Ovary (tissue), 9 donors: ENCODE measurements around the gene MMP3. TPM values are rescaled to one million over a fixed set of nuclear protein-coding genes. Genes with fewer than 3 reads are reported as not detected.

ENCODE experiments used
- DNase-seq, 5 donors: peaks; one replicate each; pipeline ENCODE4 v3.0.0-alpha.2; 2019 to 2020
- H3K27ac ChIP-seq, 2 donors: fragments of 200-600 bp; one replicate each; pipeline versions ENCODE4 v1.5.1 to v1.8.0; 2019 to 2022
- H3K27me3 ChIP-seq: fragments of 200-600 bp; one replicate; pipeline ENCODE4 v1.8.0; 2022
- H3K36me3 ChIP-seq: fragments of 200-600 bp; sonication (generic); one replicate; pipeline ENCODE4 v1.5.1; 2019
- H3K4me1 ChIP-seq: one replicate; pipeline ENCODE4 v1.8.1; 2013; ENCODE audit warnings: mild to moderate bottlenecking, moderate library complexity; ENCODE audit not compliant: insufficient read depth
- H3K4me3 ChIP-seq: fragments of 200-600 bp; sonication (generic); one replicate; pipeline ENCODE4 v1.5.1; 2017
- H3K9me3 ChIP-seq, 2 donors: fragments of 200-600 bp in 1 of 2; sonication (generic) in 1 of 2; one replicate each; pipeline versions ENCODE4 v1.5.1 to v1.8.1; 2013 to 2019; ENCODE audit warnings: mild to moderate bottlenecking in 1 of 2, moderate library complexity in 1 of 2
- EP300 ChIP-seq: sonication (generic); formaldehyde crosslinking; IDR thresholded peaks from one replicate; pipeline ENCODE4 v1.6.1; 2017; ENCODE audit warnings: antibody characterized with exemption
- POLR2A ChIP-seq: fragments of 450-650 bp; IDR thresholded peaks from one replicate; pipeline ENCODE4 v1.6.1; 2017; ENCODE audit warnings: antibody characterized with exemption, mild to moderate bottlenecking, moderate library complexity
- WGBS, 3 donors: extraction: QIAGEN DNeasy Blood & Tissue Kit in 1 of 3; methylation state at CpG; one replicate each; pipeline versions ENCODE4 v1.1.5 to v1.1.7; 2013 to 2017; 5-methylcytosine and 5-hydroxymethylcytosine counted together
- intact Hi-C, 4 donors: fragments of 100-400 bp; cut with DNase I; formaldehyde crosslinking; loops; one replicate each; pipeline versions ENCODE4 v1.11.0 to v1.15.1; 2022 to 2023
- polyA plus RNA-seq, 2 donors: library from polyadenylated mRNA; stranded (reverse); fragments of 200-250 nt in 1 of 2; fragments of 350-450 nt in 1 of 2; fragmentation: Illumina TruSeq in 1 of 2; extraction: RNeasy Lipid Tissue Mini Kit (QIAGEN cat#74804) in 1 of 2; gene quantifications; one replicate each; pipeline ENCODE4 v1.2.3, GENCODE V29; 2013 to 2014
- total RNA-seq, 7 donors: library from RNA; depleted of rRNA in 2 of 7; stranded (reverse); fragments of >200 nt in 2 of 7; fragmentation: NEBNext Ultra II Directional in 3 of 7; extraction: Animal tissue kit (Norgen Biotek cat#: 25700) in 3 of 7; gene quantifications; one replicate each; pipeline versions ENCODE4 v1.1.0 to v1.2.4, GENCODE V29; 2016 to 2023
- TF ChIP-seq, protein P1 (sequence below), 3 donors: fragments of 450-650 bp in 2 of 3; fragments of 200-600 bp in 1 of 3; IDR thresholded peaks; one replicate each; pipeline versions ENCODE4 v1.5.1 to v1.8.0; 2016 to 2022; ENCODE audit warnings: antibody characterized with exemption in 3 of 3, mild to moderate bottlenecking in 1 of 3
- donor health status: DM: no; HTN: no; CAD: no; lungs with moderate emphysema.
- donor health status: DM: no; HTN: no; CAD: no.
- donor health status: Bipolar disorder and iron deficiency.
- donor health status: DM: yes; HTN: yes; CAD: no.
- donor health status: DM: no; HTN: no; CAD: no.
- donor health status: DM: yes; HTN: yes; CAD: no.

Gene MMP3
- total and polyA plus RNA-seq, 9 donors = 0.04 to 0.37 (median 0.35) TPM; not detected in 6

DNA sequence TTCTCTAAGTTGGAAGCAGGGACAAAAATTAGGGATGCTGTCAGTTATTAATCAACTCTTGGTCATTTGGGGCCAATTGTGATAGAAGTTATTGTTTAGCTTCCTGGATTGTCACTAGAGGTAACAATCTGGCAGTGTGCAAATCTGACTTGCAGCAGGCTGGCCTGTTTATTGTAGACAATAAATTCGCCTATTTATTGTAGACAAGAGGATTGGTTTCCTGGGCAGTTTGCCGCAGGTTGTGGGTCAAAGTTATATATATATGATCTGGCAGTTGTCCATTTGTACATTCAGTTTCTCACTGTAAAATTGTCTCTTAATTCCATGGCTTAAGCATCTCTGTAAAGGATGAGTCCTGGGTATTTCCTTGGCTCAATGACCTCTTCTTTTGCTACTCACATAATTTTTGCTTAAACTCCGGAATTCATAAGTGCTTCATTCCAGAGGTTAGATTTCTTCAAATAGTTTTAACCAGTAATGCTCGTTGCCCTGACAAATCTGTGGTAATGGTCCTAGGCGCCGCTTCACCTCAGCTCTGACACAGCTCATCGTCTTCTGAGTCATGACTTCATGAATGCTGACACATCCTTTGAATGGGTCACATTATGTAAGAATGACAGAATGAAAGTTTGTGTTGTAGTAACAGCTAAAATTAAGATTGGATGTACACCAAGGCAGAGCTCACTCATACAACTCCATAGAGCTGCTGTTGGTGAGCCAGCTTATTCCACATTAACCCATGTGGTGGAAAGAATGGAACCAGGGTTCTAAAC lies 7.8 kb upstream of the MMP3 start:
- TF ChIP-seq, protein P1, sequence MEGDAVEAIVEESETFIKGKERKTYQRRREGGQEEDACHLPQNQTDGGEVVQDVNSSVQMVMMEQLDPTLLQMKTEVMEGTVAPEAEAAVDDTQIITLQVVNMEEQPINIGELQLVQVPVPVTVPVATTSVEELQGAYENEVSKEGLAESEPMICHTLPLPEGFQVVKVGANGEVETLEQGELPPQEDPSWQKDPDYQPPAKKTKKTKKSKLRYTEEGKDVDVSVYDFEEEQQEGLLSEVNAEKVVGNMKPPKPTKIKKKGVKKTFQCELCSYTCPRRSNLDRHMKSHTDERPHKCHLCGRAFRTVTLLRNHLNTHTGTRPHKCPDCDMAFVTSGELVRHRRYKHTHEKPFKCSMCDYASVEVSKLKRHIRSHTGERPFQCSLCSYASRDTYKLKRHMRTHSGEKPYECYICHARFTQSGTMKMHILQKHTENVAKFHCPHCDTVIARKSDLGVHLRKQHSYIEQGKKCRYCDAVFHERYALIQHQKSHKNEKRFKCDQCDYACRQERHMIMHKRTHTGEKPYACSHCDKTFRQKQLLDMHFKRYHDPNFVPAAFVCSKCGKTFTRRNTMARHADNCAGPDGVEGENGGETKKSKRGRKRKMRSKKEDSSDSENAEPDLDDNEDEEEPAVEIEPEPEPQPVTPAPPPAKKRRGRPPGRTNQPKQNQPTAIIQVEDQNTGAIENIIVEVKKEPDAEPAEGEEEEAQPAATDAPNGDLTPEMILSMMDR (IDR thresholded peaks at IDR 0.05) = no peak
- TF ChIP-seq POLR2A = no peak
- TF ChIP-seq EP300 = no peak
- 72 to 79% (median 74%) methylated on average over 7 of the region's 7 CpGs for WGBS, 3 donors

GRCh38 chr11:102849311-102849710 lies 5.9 kb upstream of the MMP3 start:
- Histone ChIP-seq H3K4me1 (no peaks in the 10 kb centered on the region), H3K27ac (no peak overlapping the region), H3K4me3 (no peak overlapping the region), H3K9me3 (no peaks in the 10 kb centered on the region), H3K27me3 (no peaks in the 10 kb centered on the region), H3K36me3 (no peaks in the 10 kb centered on the region)
- intact Hi-C loops = no loop called here
- 45 to 56% (median 51%) methylated on average over 1 of the region's 1 CpG for whole genome bisulfite sequencing, 3 donors
- DNase-seq = no peak
- TF ChIP-seq EP300 = no peak
- TF ChIP-seq, protein P1 (IDR thresholded peaks at IDR 0.05) = no peak
- TF ChIP-seq POLR2A = no peak

More for the DNA sequence above, 7.8 kb upstream of the MMP3 start:
- no peak overlapping the region for H3K4me3 ChIP-seq
- H3K9me3 ChIP-seq = no peaks in the 10 kb centered on the region
- H3K36me3 ChIP-seq = no peaks in the 10 kb centered on the region
- intact Hi-C loops = no loop called here
- no peak overlapping the region for H3K27ac ChIP-seq
- no peaks in the 10 kb centered on the region for H3K4me1 ChIP-seq
- no peaks in the 10 kb centered on the region for H3K27me3 ChIP-seq
- no peak for DNase-seq

DNA sequence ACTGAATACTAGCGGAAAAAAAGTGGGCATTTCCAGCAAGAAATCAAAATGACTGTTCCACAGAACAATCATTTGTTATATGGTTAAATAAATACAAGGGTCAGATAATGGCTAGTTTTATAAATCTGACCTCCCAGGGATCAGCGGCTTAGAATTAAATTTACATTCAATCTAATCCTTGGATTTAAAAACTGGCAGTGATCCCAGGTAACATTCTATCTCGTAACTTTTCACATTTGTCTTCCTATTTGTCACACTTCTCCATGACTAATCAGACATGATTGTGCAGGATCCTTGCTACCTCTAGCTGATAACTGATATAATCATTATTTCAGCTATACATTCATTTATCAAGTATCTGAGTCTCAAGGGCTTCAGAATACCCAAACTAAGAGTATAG lies 2.9 kb upstream of the MMP3 start:
- Histone ChIP-seq H3K36me3 (no peaks in the 10 kb centered on the region), H3K4me1 (no peaks in the 10 kb centered on the region)
- 40 to 54% (median 47%) methylated on average over 3 of the region's 3 CpGs for WGBS, 3 donors

DNA sequence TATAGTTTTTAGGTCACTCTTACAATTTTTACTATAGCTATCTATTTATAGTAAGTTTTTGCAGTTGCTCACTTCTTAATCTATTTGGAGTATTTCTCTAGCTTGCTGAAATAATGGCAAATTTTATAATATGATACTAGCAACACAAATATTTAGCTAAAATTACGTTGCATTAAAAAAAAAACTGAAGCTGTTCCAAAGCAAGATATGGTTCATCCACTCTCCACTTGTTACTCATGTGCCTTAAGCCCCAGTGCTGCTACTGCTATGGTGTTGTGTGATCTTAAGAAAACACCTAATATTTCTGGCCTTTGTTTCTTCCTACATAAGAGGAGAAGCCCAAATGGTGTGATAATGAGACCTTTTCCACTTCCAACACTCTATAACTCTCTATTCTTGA lies 479 bp downstream of the MMP3 start:
- H3K4me3 ChIP-seq = no peak overlapping the region
- intact Hi-C loops = no loop called here
- no peak for TF ChIP-seq POLR2A
- TF ChIP-seq EP300 = no peak
- TF ChIP-seq, protein P1 (IDR thresholded peaks at IDR 0.05) = no peak
- no peaks in the 10 kb centered on the region for H3K27me3 ChIP-seq
- no peak for DNase-seq
- H3K27ac ChIP-seq = no peak overlapping the region
- 1 to 30% (median 25%) methylated on average over 1 of the region's 1 CpG for WGBS, 3 donors
- H3K36me3 ChIP-seq = no peaks in the 10 kb centered on the region
- no peaks in the 10 kb centered on the region for H3K9me3 ChIP-seq
- no peaks in the 10 kb centered on the region for H3K4me1 ChIP-seq

More for the DNA sequence above, 2.9 kb upstream of the MMP3 start:
- no peak for DNase-seq
- intact Hi-C loops = no loop called here
- Histone ChIP-seq H3K27me3 (no peaks in the 10 kb centered on the region), H3K4me3 (no peak overlapping the region), H3K27ac (no peak overlapping the region), H3K9me3 (no peaks in the 10 kb centered on the region)
- TF ChIP-seq POLR2A (no peak), EP300 (no peak)
- TF ChIP-seq, protein P1 (IDR thresholded peaks at IDR 0.05) = no peak
